Activated CD4-positive, alpha-beta T cell treated with anti-CD3 and anti-CD28 coated beads, Interleukin-10, Interleukin-2, amounts not matched to agents 100 ng/mL and 50 ng/mL, durations not matched to agents 16 hours and 8 hours (primary cell): ENCODE measurements around the gene OR13G1.
A peak's percentile ranks its signal among the peaks of the same experiment; 100 is the strongest.
"Not testable (repeated sequence)": the region's sequence is repeated elsewhere in the genome, so short reads cannot be mapped to it uniquely, and the experiment has no call there.

Experiments used
- DNase-seq: peaks from one replicate; pipeline ENCODE4 v3.0.0-alpha.2; 2020

The OR13G1 gene, protein sequence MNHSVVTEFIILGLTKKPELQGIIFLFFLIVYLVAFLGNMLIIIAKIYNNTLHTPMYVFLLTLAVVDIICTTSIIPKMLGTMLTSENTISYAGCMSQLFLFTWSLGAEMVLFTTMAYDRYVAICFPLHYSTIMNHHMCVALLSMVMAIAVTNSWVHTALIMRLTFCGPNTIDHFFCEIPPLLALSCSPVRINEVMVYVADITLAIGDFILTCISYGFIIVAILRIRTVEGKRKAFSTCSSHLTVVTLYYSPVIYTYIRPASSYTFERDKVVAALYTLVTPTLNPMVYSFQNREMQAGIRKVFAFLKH

GRCh38 chr1:247679639-247680038, at the start of gene OR13G1:
Gene OR13G1, minus strand, starts transcription at chr1:247679739. Its CDS starts 6,698 bp downstream, at chr1:247673041.
- no peak for DNase-seq

GRCh38 chr1:247721222-247721621, 41.7 kb upstream of the OR13G1 start:
- no peak for DNase-seq

DNA sequence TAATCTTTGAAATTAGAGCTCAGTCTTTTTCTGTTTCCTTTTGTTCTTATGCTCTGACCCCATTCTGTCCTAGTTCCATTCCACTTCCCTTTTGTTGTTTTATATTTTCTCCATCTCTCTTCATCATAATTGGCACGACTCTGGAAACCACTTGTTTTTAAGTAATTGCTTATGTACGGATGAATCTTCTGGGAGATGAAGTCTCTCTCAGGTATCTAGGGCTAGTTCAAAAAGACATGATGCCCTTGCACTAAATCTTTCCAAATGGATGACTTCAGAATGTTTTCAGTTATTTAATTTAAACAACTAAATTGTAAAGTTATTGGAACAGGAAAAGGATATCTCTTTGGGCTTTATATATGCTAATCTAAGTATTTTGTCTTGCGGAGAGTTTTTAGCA, 37.0 kb upstream of the OR13G1 start, which contains the start of gene OR6F1:
OR6F1 (minus strand) TSS at position 101 of the 400 bp plus-strand sequence. CDS start 3,891 bp downstream, outside the sequence.
- DNase-seq, result no peak

DNA sequence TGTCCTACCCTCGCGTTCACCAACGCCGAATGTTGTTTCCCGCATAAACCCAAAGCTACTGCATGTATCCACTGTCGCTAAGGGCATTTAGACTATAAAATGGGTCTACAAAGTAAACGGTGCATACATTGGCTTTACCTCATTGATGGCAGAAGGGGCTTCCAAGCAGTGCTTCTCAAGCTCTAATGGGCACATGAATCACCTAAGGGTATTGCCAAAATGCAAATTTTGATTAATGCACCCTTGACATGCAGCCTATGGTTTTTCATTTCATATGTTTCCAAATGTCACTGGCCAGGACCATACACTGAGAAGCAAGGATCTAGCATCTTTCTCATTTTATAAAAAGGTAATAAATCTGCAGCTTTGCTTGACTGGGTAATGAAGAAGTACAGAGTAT, 34.2 kb upstream of the OR13G1 start:
- DNase-seq, result no peak

DNA sequence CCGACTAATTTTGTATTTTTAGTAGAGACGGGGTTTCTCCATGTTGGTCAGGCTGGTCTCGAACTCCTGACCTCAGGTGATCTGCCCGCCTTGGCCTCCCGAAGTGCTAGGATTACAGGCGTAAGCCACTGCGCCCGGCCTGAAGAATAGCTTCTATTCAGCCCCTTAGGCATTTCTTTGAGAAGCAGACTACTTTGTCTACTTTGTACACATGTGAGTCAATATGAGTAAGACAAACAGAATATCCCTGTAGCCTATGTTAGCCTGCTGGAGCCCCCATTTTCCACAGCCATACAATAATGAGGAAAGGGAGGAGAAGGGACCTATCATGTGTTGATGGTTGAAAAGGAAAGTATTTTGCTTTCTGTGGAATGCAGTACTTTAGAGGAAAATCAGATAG, 31.1 kb upstream of the OR13G1 start:
- DNase-seq, result not testable (repeated sequence)

- no peak for DNase-seq
Measured at GRCh38 chr1:247701338-247701737, 21.8 kb upstream of the OR13G1 start.

GRCh38 chr1:247681288-247681897, 1.9 kb upstream of the OR13G1 start:
- peak; percentile 54 for DNase-seq

DNA sequence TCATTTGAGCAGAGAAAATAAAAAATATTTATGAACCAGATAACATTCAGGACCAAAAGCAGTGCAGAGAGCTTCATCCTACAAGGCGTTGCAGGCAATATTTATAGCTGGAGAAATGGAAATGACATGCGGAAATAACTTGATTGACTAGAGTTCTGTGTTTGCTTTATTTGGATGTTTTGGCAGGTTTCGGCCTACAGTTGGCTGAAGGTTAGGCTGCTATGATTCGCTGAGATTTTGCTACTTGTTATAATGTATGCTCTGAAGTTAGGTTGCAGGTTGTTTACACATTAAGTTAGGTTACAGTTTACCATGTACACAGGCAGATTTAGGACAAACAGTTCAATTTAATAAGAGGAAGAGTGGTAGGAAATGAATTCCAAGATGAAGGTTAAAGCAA, 632 bp upstream of the OR13G1 start:
- DNase-seq, result no peak

GRCh38 chr1:247669225-247669624, 10.3 kb downstream of the OR13G1 start:
- no peak for DNase-seq

GRCh38 chr1:247656221-247656875, 23.2 kb downstream of the OR13G1 start:
- DNase-seq, result no peak

- no peak for DNase-seq
Measured at GRCh38 chr1:247653040-247653439, 26.5 kb downstream of the OR13G1 start.

- DNase-seq, result no peak
Measured at GRCh38 chr1:247647864-247648263, 31.7 kb downstream of the OR13G1 start.

- DNase-seq, result no peak
Measured at GRCh38 chr1:247646867-247647266, 32.7 kb downstream of the OR13G1 start.

- DNase-seq, result no peak
Measured at GRCh38 chr1:247642742-247643141, 36.8 kb downstream of the OR13G1 start.

- peak; percentile 33 for DNase-seq
Measured at GRCh38 chr1:247639381-247639981, 40.1 kb downstream of the OR13G1 start.

- no peak for DNase-seq
Measured at GRCh38 chr1:247638781-247639180, 40.8 kb downstream of the OR13G1 start.

GRCh38 chr1:247638011-247638410, 41.5 kb downstream of the OR13G1 start:
- DNase-seq, result no peak

DNA sequence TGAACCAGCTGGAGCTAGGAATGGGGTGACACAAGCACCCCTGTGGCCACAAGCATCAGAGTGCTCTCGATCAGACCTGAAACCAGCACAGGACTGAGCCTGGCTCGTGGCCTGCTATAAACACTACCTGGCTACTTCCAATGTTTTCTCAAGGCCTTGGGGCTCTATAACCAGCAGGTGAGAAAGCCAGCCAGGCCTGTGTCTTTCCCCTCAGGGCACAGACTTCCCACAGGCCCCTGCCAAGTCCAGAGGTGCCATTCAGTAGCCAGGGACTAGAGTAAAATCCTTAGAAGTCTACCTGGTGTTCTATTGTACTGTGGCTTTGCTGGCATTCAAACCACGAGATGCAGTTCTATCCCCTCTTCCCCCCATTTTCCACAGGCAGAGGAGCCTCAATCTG, 51.6 kb downstream of the OR13G1 start:
- DNase-seq, result no peak
